ENCODE data around the gene TAL1.
"Not testable (repeated sequence)": the region's sequence is repeated elsewhere in the genome, so short reads cannot be mapped to it uniquely, and the experiment has no call there.

Gene TAL1

DNA sequence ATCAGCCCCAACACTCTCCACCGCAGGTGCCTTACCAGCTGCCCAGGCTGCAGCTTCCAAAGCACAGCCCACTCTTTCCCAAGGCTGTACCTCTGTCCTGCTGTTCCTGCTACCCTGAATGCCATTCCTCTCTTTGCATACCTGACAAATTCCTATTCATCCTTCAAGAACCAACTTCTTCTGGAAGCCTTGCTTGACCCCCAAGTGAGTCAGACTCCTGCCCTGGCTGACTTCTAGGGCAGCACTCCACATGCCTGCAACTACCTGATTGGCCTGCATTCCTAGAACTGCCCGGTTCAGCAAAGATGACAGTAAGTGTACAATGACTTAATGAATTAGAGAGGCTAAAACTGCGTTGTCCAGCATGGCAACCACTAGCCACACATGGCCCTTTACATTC, 21.4 kb downstream of the TAL1 start:
- DNase-seq = no peak

DNA sequence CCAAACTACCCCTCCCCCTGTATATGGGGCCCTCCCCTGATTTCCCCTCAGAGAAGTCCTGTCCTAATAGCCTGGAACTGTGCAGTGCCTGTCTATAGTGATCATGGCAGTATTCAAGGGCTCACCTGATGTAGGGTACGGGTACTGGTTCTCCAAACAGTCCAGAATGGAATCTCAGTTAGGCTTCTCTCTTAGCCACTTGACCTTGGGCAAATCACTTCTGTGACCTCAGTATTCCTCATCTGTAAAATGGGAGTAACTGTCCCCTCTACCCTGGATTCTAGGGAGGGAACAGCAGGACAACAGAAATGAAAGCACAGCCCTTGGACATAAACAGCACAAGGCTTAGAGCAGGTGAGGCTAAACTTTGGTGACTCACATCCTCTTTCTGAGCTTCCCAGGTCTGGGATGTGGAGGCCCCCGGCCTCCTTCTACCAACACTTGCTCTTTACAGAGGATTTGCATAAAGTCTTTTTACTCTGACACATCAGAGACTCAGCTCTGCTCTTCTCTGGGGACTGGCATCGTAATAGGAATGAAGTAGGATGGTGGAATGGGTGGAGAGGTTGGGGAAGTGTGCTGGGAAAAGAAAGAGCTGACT, 22.2 kb downstream of the TAL1 start:
- no peak for DNase-seq

DNA sequence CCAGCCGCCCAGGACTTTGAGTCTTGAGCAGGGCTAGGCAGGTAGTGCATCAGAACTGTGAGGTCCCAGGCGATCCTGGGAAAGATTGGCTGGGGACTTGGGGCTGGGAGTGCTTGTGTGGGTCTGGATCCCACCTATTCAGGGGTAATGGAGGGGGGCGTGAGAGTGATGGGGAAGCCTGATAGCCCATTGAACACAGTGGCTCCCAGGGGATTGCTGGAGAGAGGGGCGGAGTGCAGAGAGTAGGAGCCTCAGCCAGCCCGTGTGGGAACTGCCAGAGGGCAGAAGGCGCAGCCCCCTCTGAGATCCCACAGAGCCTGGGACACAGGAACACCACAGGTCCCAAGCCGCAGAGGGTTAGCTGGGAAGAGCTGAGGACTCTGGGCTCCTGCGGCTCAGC, 22.9 kb downstream of the TAL1 start:
- no peak for DNase-seq

DNA sequence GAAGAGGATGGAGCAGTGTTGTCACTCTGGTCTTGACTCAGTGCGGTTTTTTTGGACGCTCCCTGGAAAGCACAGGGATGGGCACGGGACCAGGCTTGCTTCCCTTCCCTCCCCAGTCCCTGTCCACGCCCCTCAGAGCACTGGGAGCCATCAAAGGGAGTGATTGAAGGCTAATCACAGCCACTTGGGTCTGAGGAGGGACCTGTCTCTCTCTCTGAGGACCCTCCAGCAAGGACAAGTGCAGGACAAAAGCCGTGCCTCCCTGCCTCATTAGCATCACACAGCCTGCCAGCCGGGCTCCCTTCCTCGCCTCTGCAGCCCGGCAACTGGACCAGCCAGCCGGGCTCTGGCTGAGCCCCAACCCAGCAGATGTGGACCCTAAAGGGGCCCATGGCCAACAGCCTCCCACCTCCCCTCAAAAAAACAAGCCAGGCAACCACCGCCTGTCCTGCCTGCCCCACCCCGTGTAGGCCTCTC, 23.6 kb downstream of the TAL1 start:
- DNase-seq = no peak

DNA sequence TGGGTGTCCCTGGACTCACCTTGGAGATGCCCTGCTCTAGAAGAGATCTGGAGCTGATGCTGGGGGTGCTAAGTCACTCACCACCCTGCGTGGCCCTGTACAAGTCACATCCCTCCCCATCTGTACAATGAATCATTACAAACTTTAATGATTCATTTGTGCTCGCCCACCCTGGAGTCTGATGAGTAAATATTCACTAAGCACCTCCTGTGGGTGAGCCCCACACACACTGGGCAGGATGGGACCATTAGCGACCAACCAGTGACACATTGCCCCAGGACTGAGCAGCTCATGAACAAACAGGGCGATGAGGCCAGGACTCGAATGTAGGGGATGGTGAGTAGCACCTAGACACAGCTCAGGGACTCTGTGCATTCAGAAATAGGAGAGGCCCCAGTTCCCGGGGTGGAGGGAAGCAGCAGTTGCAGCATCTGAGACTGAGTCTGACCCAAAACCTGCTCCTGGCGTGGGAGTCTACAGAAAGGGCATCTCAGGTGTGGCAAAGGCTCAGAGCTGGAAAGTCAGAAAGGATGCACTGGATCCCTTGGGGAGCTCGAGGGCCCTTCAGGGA, 24.1 kb downstream of the TAL1 start:
- DNase-seq = no peak

DNA sequence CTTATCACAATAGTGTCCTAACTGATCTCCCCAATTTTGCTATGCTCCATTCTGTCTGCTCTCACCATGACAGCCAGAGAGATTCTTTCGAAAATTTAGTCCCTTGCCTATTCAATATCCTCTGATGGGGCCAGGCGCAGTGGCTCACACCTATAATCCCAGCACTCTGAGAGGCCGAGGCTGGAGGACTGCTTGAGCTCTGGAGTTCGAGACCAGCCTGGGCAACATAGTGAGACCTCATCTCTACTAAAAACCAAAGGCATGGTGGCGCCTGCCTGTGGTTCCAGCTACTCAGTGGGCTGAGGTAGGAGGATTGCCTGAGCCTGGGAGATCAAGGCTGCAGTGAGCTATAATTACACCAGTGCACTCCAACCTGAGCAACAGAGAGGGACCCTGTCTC, 26.1 kb downstream of the TAL1 start:
- no peak for DNase-seq

DNA sequence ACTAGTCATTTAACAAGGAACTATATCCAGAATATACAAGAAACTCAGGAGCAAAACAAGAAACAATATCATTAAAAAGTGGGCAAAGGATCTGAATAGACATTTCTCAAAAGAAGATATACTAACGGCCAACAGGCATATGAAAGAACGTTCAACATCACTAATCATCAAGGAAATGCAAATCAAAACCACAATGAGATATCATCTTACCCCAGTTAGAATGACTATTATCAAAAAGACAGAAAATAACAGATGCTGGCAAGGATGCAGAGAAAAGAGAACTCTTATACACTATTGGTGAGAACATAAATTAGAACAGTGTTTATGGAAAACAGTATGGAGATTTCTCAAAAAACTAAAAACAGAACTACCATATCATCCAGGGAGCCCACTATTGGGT, 28.5 kb downstream of the TAL1 start:
- not testable (repeated sequence) for DNase-seq

DNA sequence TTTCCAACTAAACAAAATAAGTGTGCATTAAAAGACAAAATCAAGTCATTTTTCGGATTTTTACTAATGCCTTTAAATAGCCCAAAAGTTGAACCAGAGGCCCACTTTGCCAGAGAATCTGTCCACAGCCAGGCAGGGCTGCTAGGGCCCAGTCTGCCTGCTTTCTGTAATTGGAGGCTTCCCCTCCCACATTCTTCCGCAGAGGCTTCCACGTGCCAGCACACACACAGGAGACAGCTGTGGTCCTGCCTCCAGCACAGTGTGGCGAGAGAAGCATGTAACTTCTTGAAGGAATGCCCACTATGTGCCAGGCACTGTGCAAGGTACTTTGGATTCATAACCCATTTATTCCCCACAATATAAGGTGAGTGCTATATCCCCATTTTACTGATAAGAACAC, 30.8 kb downstream of the TAL1 start:
- no peak for DNase-seq

DNA sequence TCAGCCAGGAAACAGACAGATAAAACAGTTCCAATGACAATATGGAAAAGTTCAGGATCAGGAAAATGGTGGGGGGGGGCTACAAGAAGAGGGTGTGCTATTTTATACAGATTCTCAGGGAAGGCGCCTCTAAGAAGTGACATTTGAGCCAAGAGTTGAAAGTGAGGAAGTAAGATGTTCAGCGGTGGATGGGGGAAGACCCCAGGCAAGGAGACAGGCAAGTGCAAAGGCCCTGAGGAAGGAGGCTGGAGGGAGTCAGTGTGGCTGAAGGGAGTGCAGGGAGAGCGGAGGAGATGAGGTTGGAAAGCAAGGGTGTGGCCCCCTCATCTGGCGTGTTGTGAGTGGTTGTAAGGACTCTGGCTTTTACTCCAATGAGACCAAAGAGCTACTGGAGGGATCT, 33.8 kb downstream of the TAL1 start:
- DNase-seq = no peak

DNA sequence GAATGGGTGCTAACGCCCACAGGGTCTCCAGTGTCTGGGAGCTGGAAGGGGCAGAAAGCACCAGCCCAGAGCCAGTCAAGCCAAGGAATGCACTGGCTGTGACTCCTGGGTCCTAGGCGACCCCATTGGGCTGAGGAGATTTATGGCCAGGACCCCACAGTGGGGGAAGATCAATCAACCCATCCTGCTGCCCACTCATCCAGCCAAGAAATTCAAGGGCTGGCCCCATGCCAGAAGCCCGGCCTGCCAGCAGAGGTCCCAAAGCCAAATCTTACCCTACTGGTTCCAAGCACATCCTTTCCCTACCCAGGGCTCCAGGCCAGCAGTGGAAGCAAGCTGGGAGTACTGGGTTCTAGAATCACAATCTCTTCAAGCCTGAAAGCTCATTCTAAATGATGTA, 35.4 kb downstream of the TAL1 start:
- DNase-seq = no peak

DNA sequence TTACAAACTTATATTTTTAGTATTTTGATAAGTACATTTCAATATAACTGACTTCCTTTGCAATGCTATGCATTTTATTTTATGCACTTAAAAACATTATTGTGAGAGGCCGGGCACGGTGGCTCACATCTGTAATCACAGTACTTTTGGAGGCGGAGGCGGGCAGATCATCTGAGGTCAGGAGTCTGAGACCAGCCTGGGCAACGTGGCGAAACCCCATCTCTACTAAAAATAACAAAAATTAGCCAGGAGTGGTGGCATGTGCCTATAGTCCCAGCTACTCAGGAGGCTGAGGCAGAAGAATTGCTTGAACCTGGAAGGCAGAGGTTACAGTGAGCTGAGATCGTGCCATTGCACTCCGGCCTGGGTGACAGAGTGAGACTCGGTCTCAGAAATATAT, 36.0 kb downstream of the TAL1 start:
- DNase-seq = not testable (repeated sequence)

DNA sequence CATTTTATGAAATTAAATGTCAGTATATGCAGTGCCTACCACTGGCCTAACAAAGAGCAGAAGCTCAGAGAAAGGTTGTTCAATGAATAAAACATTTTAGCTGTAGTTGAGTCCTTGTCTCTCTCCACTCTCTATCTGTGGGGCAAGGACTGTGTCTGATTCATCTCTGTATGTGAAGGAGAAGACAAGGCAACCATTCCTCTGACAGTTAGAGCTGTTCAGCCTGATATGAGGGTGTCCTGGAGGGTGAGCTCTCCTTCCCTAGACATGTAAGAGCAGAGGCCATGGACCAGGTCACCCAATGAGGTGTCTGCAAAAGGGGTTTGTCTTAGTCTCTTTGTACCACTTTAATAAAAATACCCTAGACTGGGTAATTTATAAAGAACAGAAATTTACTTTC, 37.7 kb downstream of the TAL1 start:
- DNase-seq = no peak

DNA sequence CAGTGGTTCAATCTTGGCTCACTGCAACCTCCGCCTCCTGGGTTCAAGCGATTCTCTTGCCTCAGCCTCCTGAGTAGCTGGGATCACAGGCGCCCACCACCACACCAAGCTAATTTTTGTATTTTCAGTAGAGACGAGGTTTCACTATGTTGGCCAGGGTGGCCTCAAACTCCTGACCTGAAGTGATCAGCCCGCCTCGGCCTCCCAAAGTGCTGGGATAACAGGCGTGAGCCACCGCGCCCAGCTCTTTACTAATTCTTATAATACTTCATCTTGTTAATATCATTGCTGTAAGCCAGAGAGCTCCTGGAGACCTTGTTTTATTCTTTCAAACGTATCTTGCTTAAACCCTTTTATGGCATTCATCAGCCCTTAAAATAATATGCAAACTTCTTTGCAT, 38.5 kb downstream of the TAL1 start:
- not testable (repeated sequence) for DNase-seq

DNA sequence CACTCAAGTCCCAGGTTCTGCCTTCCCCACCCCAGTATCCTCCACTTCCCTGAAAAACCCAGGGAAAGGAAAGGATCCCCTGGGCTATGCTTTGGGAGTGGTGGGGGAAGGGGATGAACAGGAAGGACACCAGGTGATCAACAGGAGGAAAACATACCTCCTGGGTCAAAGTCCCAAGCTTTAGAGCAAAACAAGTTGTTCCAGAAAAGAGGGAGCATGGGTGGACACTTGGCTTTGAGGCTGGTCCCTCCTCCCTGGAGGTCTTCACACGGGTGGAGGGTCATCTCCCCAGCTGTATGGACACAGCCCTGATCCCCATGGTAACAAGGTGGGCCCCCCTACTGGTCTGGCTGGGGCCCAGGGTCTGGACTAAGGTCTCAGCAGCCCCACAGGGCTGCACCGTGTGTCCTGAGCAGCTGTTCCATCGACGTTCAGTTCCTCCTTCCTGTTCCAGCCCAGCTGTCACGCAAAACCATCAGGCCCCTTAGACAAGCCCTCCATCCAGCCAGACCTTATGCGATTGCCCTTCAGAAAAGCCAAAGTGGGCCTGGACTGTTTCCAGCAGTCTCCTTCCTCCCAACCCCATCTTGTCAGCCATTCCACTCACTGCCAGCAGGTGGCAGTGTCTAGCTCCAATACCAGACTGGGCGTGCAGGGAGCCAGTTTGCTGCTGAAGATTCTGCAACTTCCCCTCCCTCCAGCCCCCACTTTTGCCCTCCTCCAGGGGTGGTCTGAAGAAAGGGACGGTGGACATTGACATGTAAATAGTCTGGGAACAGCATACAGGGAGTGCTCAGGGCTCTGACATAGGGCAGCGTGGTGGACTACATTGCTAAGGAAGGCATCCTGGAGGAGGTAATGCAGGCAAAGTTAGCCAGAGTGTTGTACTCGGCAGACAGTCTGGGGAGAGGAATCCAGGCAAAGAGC, 39.3 kb downstream of the TAL1 start:
- peak; percentile 28 to 41 for DNase-seq

DNA sequence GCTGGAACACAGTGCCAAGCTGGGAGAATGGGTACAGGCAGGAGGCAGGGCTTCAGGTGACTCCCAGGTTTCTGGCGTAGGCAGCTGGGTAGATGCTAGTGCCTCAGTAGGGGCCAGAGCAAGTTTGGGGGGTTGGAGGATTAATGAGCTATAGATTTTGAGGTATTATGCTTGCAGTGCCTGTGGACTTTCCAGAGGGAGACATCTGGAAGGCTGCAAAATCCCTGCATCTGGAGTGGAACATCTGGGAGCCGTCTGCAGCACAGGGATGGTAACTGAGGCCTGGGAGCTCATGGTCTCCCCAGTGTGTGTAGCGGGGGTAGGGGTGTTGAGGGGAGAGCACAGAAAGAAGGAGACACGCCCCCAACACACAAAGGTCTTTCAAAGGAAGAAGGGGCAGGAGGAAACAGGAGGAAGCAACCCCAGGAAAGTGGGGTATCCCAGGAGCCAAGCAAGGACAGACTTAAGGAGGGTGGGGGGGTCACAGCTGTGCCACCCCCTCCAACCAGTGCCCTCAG, 40.0 kb downstream of the TAL1 start:
- no peak for DNase-seq

DNA sequence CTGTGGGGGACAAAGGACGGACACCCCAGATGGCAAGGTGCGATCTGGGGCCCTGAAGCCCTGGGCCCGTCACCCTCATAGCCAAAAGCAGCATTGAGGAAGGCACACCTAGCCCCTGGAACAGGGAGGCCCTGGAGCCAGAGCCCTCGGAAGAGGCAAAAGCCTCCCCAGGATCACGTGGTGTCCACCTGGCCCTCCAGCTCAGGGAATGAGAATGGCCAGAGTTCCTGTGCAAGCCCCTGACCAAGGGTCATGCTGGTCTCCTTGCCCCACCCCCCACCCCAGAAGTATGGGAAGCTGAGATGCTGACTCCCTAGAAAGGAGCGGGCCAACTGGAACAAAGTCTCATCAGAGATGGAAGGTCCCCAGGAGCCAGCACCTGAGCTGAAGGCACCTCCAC, 41.2 kb downstream of the TAL1 start:
- DNase-seq = no peak

DNA sequence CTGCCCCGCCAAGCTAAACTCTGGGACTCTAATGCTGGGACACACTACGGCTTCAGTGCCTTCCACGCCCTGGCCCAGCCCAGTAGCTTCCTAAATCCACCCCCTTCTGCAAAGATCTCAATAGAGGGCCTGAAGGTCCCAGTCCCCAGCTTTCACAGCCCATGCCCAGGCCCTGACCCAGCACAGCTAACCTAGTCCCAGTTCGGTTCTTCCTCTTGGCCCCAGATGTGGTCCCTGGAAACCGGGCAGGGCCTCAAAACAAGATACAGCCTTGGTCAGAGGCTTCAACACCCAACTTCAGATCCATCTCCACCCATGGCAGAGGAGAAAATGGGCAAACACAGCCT, 41.5 kb downstream of the TAL1 start:
- no peak for DNase-seq

DNA sequence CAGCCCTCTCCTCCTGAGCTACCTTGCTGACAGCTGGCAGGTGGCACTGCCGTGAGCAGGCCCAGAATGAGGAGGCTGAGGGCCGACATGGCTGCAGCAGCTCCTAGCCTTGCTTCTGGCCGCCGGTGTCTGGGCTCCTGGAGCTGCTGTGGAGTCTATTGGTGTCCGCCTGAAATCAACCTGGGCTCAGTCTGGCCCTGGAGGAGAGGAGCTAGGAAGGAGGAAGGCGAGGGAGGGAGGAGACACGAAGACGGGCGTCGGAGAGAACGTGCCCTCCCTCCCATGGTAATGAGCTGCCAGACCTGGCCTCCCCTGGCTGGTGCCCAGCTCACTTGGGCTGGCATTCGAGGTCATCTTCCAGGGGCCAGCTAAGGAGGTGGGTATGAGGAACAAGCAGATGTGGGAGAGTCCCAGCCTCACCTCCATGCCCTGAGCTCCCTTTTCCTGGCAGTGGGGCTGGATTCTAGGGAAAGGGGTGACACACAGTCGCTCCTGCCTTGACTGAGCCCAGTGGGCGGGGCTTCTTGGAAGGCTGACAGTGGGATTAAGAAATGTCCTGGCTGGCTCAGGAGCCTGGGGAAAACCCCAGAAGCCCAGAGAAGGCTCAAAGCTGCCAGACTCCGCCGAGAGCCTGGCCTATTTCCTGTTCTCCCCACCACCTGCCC, 42.0 kb downstream of the TAL1 start, which contains the start of gene PDZK1IP1:
PDZK1IP1 (minus strand) TSS at position 193 of the 665 bp plus-strand sequence; CDS start at position 89, 104 bp downstream.
- DNase-seq = no peak

DNA sequence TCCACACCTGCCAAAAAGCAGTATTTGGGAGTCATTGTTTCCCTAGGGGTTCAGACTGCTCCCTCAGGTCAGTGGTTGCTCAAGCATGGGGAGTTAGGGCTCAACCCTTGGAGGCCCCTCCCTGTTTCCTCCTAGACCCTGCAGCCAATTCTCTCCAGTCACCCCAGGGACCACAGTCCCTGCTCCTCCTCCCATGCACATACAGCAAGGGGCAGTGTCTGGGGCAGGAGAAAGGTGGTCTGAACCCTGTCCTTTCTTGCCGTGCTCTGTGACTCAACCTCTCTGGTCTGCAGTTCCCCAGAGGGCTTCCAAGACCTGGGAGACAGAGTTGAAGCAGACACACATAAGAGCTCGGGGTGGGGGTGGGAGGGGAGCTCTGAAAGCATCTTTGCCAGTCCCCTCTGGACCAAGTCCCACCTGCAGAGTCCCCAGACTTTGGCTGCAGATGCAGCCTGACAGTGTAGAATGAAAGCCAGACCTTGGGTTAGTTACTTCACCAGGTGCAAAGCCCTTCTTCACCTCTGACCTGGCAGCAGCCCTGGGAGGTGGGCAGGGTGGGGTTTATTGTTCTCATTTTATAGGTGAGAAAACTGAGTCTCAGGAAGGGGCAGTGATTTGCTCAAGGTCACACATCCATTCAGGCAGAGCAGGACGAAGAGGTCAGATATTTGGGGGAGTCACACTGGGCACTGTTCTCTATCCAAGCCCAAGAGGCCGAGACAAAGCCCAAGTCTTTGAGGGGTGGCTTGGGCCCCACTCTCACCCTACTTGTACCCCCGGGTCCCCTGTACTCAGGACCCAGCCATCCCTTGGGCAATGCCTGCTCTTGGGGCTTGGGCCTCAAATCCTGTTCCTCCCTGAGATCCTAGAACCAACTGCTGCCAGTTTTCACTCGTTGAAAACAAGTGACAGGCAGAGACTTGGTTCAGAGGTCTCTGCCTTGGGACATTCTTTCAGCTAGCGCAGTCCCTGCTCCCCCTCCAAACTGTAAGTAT, 42.9 kb downstream of the TAL1 start:
- no peak for DNase-seq

DNA sequence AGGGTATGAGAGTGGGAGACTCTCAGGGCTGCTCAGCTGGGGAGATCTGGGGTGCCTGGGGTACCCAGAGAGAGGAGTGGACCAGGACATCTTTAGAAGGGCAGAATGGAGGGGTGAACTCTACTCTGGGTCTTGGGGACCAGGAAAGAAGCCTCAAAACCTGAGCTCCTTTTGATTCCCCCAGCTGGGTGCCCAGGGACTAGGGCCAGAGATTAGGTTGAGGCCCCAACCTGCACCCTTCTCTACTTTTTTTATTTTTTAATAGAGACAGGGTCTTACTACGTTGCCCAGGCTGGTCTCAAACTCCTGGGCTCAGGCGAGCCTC, 44.1 kb downstream of the TAL1 start:
- no peak for DNase-seq

DNA sequence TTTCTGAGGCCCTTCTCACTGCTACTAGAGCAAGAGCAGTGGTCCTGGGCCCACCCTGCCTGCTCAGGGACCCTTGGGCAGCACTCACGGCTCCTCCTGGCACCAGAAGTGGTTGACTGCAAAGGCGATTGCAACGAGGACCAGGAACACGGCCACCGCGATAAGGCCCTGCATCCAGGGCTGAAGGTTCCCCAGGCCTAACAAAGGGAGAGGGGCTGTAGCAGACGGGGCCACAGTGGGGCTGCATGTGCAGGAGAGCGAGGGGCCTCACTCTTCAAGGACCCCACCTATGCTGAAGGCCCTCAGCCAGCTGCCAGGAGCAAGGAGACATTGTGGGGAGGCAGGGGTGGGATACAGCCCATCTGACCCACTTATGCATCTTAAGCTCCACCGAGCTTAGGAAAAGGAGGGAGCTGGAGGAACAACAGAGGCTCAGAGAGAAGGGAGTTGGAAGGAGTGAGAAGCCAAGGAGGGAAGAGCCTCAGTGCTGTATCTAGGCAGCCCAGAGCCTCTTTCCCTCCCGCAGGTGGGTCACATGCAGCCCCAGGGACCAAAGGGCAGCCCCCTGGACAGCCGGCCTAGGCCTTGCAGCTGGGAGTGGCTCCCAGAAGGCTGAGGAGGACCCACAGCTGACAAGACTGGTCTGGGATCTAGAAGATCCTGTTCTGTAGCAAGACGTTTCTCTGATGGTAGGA, 44.6 kb downstream of the TAL1 start:
- no peak for DNase-seq
